ENCODE measurements around the gene CERS6. TPM values are rescaled to one million over a fixed set of nuclear protein-coding genes. Genes with fewer than 3 reads are reported as not detected.

CERS6 gene
- total RNA-seq, 1 donor, result 16.0 TPM

DNA sequence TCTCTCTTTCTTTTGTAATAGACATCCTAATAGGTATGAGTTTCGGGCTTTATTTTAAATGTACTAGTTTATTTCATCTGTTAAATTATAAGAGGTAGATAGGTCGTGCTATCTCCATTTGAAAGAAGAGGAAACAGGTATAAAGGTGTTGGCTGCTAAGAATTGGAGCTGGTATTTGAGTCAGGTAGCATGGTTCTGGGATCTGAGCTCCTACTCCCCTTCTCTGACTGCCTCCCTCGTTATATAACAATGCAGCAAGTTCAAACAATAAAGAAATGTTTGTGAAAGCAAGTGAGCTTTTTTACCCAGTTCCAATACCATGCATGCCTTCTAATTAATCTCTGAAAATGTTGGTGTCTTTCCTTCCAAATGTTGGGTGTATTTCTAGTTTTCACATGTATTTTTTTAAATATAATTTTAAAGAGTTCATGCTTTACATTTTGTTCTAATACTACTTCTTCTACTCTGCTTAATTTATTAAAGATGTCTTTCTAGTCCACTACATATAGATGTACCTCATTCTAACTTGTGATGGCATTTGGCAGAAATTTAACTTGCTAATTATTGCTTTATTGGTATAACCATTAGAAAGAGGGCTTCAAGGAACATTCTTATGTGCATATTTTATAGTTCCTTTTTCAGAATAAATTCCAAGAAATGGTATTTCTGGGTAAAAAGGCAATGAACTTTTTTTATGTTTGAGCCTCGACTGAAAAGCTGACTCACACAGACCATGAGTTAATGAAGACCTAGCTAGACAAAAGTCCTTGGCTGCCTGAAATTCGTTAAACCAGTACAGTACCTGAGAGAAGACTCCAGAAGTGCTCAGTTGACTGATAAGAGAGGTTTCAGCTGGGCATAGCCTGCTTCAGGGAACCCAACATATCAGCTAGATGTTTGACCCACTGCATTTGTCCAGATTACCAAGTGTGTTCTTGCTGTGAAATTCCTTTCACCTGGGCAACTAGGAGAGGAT is 133.5 kb downstream of the CERS6 start:
- no peak overlapping the region for H3K4me3 ChIP-seq (ENCODE audit: low read depth, low read length)
- DNase-seq (ENCODE audit: low read depth), result no peak
- TF ChIP-seq, protein P1, sequence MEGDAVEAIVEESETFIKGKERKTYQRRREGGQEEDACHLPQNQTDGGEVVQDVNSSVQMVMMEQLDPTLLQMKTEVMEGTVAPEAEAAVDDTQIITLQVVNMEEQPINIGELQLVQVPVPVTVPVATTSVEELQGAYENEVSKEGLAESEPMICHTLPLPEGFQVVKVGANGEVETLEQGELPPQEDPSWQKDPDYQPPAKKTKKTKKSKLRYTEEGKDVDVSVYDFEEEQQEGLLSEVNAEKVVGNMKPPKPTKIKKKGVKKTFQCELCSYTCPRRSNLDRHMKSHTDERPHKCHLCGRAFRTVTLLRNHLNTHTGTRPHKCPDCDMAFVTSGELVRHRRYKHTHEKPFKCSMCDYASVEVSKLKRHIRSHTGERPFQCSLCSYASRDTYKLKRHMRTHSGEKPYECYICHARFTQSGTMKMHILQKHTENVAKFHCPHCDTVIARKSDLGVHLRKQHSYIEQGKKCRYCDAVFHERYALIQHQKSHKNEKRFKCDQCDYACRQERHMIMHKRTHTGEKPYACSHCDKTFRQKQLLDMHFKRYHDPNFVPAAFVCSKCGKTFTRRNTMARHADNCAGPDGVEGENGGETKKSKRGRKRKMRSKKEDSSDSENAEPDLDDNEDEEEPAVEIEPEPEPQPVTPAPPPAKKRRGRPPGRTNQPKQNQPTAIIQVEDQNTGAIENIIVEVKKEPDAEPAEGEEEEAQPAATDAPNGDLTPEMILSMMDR (IDR thresholded peaks at IDR 0.05; ENCODE audit: insufficient read depth, low read depth, low read length), result no peak

DNA sequence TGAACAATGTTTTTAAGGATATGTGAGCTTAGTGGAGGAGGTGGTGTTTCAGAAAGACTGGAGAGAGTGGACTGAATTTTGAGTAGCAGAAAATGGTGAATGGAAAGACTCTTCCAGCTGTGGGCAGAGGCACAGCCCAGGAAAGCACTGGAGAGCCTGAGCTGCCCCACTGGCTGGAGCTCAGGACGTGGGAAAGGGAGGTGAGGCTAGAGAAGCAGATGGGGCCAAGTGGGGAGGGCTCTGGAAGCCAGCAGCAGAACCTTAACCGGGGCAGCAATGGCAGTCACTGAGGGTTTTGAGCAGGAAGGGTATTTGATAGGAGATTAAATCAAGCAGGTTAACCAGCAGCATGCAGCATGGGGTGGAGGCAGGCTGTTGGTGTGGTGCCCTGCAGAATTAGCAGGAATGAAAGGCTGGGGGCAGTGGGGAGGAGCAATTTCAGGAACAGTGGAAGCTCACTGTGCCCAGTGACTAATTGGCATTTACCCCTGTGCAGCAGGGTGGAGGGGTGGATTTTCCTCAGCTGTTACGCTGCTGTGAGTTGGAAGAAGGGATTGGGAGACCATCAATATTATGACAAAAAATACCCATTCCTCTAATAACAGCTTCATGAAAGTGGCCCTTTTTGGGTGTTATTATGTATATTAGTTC is 136.2 kb downstream of the CERS6 start:
- TF ChIP-seq, protein P1 (IDR thresholded peaks at IDR 0.05; ENCODE audit: insufficient read depth, low read depth, low read length), result no peak
- no peak overlapping the region for H3K4me3 ChIP-seq (ENCODE audit: low read depth, low read length)
- DNase-seq (ENCODE audit: low read depth), result no peak

DNA sequence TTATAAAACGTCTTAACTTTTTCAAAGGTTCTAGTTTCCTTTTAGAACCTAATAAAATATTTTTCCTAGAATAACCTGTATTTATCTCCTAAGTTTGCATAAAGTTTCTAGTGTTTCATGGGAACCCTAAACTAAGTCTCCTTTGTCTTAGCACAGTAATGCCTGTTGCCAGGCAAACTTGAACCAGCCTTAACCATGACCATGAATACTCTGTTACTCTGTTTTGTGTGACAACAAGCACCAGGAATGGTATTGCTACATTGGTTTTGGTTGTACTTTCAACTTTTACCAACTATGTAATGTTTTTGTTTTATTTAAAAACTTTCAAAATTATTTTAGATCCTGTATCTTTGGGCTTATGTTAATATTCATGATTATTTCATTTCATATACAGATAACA is 137.6 kb downstream of the CERS6 start:
- H3K4me3 ChIP-seq (ENCODE audit: low read depth, low read length), result no peak overlapping the region
- no peak for DNase-seq (ENCODE audit: low read depth)
- TF ChIP-seq, protein P1 (IDR thresholded peaks at IDR 0.05; ENCODE audit: insufficient read depth, low read depth, low read length), result no peak

DNA sequence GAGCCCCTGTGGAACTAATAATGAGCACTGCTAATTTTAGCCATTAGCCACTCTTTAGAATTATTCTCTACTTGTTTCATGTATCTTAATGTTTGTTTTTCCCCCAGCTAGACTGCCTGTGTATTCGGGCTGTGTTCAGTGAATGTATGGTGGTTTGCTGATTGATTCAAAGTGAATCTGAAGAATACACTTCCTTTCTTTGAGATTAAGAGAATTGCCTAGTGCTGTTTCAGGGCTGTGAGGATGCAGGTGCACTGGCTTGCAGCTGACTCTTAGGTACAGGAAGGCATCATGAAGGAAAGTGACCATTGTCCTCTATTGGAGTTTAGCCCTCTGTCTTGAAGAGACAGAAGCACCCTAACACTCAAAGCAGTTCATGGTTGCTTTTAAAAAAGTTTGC is 138.7 kb downstream of the CERS6 start:
- no peak for DNase-seq (ENCODE audit: low read depth)
- H3K4me3 ChIP-seq (ENCODE audit: low read depth, low read length), result no peak overlapping the region
- TF ChIP-seq, protein P1 (IDR thresholded peaks at IDR 0.05; ENCODE audit: insufficient read depth, low read depth, low read length), result no peak

DNA sequence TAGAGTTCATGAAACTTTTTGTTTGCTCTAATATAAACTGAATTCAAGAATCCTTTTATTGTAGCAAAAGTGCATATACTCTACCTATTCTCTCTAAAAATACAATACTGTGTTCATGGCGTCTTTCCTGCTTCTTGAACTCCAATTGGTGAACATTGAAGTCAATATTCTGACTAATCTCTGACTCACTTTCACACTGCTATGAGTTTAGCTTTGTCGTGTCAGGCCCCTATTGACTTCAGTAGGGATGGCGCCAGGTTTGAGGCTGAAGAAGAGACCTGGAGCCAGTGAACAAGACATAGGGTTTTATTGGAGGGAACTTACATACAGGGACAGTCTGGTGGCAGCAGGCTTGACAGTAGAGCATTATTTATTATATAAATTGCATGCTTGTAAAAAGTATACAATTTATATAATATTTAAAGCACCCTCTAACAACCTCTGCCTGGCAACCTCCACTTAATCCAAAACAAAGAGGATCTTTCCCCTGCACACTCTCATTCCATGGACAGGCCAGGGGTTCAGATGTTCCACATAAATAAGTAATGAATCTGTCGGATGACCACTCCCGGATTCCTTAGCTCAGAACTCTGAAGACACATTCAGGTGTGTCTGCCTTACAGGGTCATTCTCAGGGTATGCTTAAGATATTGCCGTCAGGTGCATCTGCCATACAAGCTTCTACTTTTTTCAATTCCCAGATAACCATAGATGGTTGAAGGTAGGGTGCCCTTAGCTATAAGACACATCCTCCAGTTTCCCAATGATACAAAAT is 141.0 kb downstream of the CERS6 start:
- no peak overlapping the region for H3K4me3 ChIP-seq (ENCODE audit: low read depth, low read length)
- DNase-seq (ENCODE audit: low read depth), result no peak
- TF ChIP-seq, protein P1 (IDR thresholded peaks at IDR 0.05; ENCODE audit: insufficient read depth, low read depth, low read length), result no peak

DNA sequence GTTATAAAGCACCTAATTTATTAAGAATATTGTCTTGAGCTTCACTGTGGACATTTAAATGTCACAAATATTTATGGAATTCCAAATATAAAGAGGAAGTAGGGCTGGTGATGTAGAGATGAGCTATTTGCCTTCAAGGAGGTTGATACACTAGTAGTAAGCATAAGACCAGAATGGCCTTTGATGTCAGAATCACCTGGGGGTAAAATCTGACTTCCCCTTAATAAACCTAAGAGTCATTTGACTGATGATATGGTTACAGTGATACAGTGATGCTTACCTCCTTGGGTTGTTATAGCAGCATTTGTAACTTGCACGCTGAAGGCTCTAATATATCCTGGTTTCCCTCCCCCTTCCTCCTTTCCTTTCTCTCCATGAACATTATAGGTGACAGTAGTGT is 143.7 kb downstream of the CERS6 start:
- DNase-seq (ENCODE audit: low read depth), result no peak
- TF ChIP-seq, protein P1 (IDR thresholded peaks at IDR 0.05; ENCODE audit: insufficient read depth, low read depth, low read length), result no peak
- no peak overlapping the region for H3K4me3 ChIP-seq (ENCODE audit: low read depth, low read length)
